Endodermal cell (in vitro differentiated cells): ENCODE data around the gene CEP164. TPM values are rescaled to one million over a fixed set of nuclear protein-coding genes. Genes with fewer than 3 reads are reported as not detected.

Experiments
- DNase-seq: peaks from one replicate; pipeline ENCODE4 v3.0.0-alpha.2; 2017
- H3K27ac ChIP-seq: 2 replicates; pipeline ENCODE4 v1.5.1; 2013; ENCODE audit warnings: mild to moderate bottlenecking, low read depth, low read length, moderate library complexity
- H3K27me3 ChIP-seq: 2 replicates; pipeline ENCODE4 v1.6.1; 2013; ENCODE audit warnings: mild to moderate bottlenecking, low read length, moderate library complexity; ENCODE audit not compliant: insufficient read depth, control insufficient read depth, poor library complexity, severe bottlenecking
- H3K36me3 ChIP-seq: 2 replicates; pipeline ENCODE4 v1.7.0; 2013; ENCODE audit warnings: mild to moderate bottlenecking, low read length, moderate library complexity; ENCODE audit not compliant: control insufficient read depth, insufficient read depth
- H3K4me1 ChIP-seq: one replicate; pipeline ENCODE4 v1.7.0; 2013; ENCODE audit warnings: low read length; ENCODE audit not compliant: control insufficient read depth, insufficient read depth
- H3K4me3 ChIP-seq: 2 replicates; pipeline ENCODE4 v1.5.1; 2013; ENCODE audit warnings: mild to moderate bottlenecking, low read length, moderate library complexity
- H3K9ac ChIP-seq: 2 replicates; pipeline ENCODE4 v1.6.1; 2013; ENCODE audit warnings: mild to moderate bottlenecking, low read length, moderate library complexity; ENCODE audit not compliant: poor library complexity, severe bottlenecking; ENCODE audit errors: extremely low read depth
- H3K9me3 ChIP-seq: 2 replicates; pipeline ENCODE4 v1.6.1; 2013; ENCODE audit warnings: mild to moderate bottlenecking, low read length, moderate library complexity; ENCODE audit not compliant: control insufficient read depth
- H3K27ac Mint-ChIP-seq: 2 replicates; pipeline ENCODE4 v1.8.0; 2020; ENCODE audit warnings: mixed read lengths
- H3K27me3 Mint-ChIP-seq: 2 replicates; pipeline ENCODE4 v1.8.0; 2021; ENCODE audit warnings: mild to moderate bottlenecking, mixed read lengths; ENCODE audit not compliant: insufficient read depth
- H3K36me3 Mint-ChIP-seq: 2 replicates; pipeline ENCODE4 v1.8.0; 2020; ENCODE audit warnings: low read depth, mixed read lengths
- H3K4me1 Mint-ChIP-seq: 2 replicates; pipeline ENCODE4 v1.8.0; 2020; ENCODE audit warnings: mixed read lengths
- H3K4me3 Mint-ChIP-seq: 2 replicates; pipeline ENCODE4 v1.8.0; 2020; ENCODE audit warnings: mild to moderate bottlenecking, moderate library complexity, mixed read lengths
- H3K9me3 Mint-ChIP-seq: 2 replicates; pipeline ENCODE4 v1.8.0; 2020; ENCODE audit warnings: mild to moderate bottlenecking, mixed read lengths
- CTCF ChIP-seq: fragments of 200-600 bp; sonication (generic); conservative IDR thresholded peaks from 2 replicates; pipeline ENCODE4 v1.5.0; 2021; ENCODE audit warnings: antibody characterized with exemption, mild to moderate bottlenecking
- WGBS, 2 experiments: methylation state at CpG; one replicate each; pipeline versions ENCODE4 v1.1.5 to v1.1.7; 2013; ENCODE audit warnings: missing lambda C conversion rate in 2 of 2, mixed read lengths in 1 of 2; ENCODE audit not compliant: insufficient coverage in 1 of 2, insufficient read length in 1 of 2; 5-methylcytosine and 5-hydroxymethylcytosine counted together
- total RNA-seq, 2 donors: library from RNA; stranded (reverse); fragmentation: NEBNext Ultra II Directional in 1 of 2; extraction: Animal tissue kit (Norgen Biotek cat#: 25700) in 1 of 2; gene quantifications; 2 replicates in 1 of 2; 3 replicates in 1 of 2; pipeline ENCODE4 v1.2.1, GENCODE V29; 2021

CEP164 gene
- total RNA-seq, 2 donors from 2014 or later, result 32.7 to 33.6 TPM

- Histone ChIP-seq H3K4me1 (no peaks in the 10 kb centered on the region), H3K27me3 (no peaks in the 10 kb centered on the region), H3K9ac (no peak overlapping the region), H3K4me3 (no peak overlapping the region), H3K36me3 (no peaks in the 10 kb centered on the region), H3K27ac (no peak overlapping the region), H3K9me3 (peaks cover 9% of the 10 kb centered on the region)
- Mint-ChIP-seq H3K4me3 (no peak overlapping the region), H3K4me1 (peaks cover 2% of the 10 kb centered on the region), H3K36me3 (no peaks in the 10 kb centered on the region), H3K9me3 (peaks cover 12% of the 10 kb centered on the region), H3K27ac (no peak overlapping the region), H3K27me3 (peaks cover 5% of the 10 kb centered on the region)
- no peak for TF ChIP-seq CTCF
- DNase-seq, result peak; percentile 41
- 90 to 96% methylated on average over 5 to 15 of the region's 15 CpGs for WGBS, 2 experiments
Measured at GRCh38 chr11:117457031-117457785, 129.6 kb downstream of the CEP164 start.

GRCh38 chr11:117457835-117458234 lies 130.2 kb downstream of the CEP164 start:
- peak; percentile 41 for TF ChIP-seq CTCF
- H3K27ac Mint-ChIP-seq, result no peak overlapping the region
- Histone ChIP-seq H3K9ac (no peak overlapping the region), H3K9me3 (peaks cover 9% of the 10 kb centered on the region), H3K27me3 (no peaks in the 10 kb centered on the region), H3K4me1 (no peaks in the 10 kb centered on the region), H3K27ac (no peak overlapping the region), H3K36me3 (no peaks in the 10 kb centered on the region), H3K4me3 (no peak overlapping the region)
- H3K4me1 Mint-ChIP-seq, result peaks cover 2% of the 10 kb centered on the region
- DNase-seq, result peak; percentile 54
- H3K36me3 Mint-ChIP-seq, result no peaks in the 10 kb centered on the region
- H3K4me3 Mint-ChIP-seq, result no peak overlapping the region
- 80 to 85% methylated on average over 7 to 9 of the region's 9 CpGs for WGBS, 2 experiments
- peaks cover 12% of the 10 kb centered on the region for H3K9me3 Mint-ChIP-seq
- H3K27me3 Mint-ChIP-seq, result peaks cover 5% of the 10 kb centered on the region

GRCh38 chr11:117458275-117459122 lies 130.8 kb downstream of the CEP164 start:
- peaks cover 12% of the 10 kb centered on the region for H3K9me3 Mint-ChIP-seq
- H3K36me3 ChIP-seq, result no peaks in the 10 kb centered on the region
- peaks cover 5% of the 10 kb centered on the region for H3K27me3 Mint-ChIP-seq
- H3K27ac Mint-ChIP-seq, result no peak overlapping the region
- peak; percentile 41 for DNase-seq
- H3K4me1 ChIP-seq, result no peaks in the 10 kb centered on the region
- no peaks in the 10 kb centered on the region for H3K36me3 Mint-ChIP-seq
- 90 to 97% methylated on average over 6 to 22 of the region's 22 CpGs for WGBS, 2 experiments
- H3K4me3 Mint-ChIP-seq, result no peak overlapping the region
- H3K4me3 ChIP-seq, result no peak overlapping the region
- TF ChIP-seq CTCF, result no peak
- no peaks in the 10 kb centered on the region for H3K27me3 ChIP-seq
- H3K9ac ChIP-seq, result no peak overlapping the region
- no peak overlapping the region for H3K27ac ChIP-seq
- H3K4me1 Mint-ChIP-seq, result peaks cover 2% of the 10 kb centered on the region
- H3K9me3 ChIP-seq, result peaks cover 9% of the 10 kb centered on the region
